Lung (tissue), 12 donors: Measurements from ENCODE around the gene CFAP57. TPM values are rescaled to one million over a fixed set of nuclear protein-coding genes. Genes with fewer than 3 reads are reported as not detected.

Experiments used
- ATAC-seq: fragments of 200-7000 bp; cut with Tn5 transposase; one replicate; pipeline ENCODE4 v1.9.1; 2020; ENCODE audit warnings: moderate number of reproducible peaks; ENCODE audit not compliant: insufficient read depth, low FRiP score
- DNase-seq, 3 donors: peaks; one replicate each; pipeline ENCODE4 v3.0.0-alpha.2; 2013 to 2017
- H3K27ac ChIP-seq, 2 donors: one replicate each; pipeline ENCODE4 v1.5.1; 2013; ENCODE audit warnings: mild to moderate bottlenecking in 2 of 2, moderate library complexity in 2 of 2, control low read depth in 1 of 2, inconsistent platforms in 1 of 2, low read depth in 1 of 2, low read length in 1 of 2
- H3K27me3 ChIP-seq, 3 donors: one replicate each; pipeline ENCODE4 v1.5.1; 2013; ENCODE audit warnings: low read length in 2 of 3; ENCODE audit not compliant: control insufficient read depth in 3 of 3, insufficient read depth in 3 of 3
- H3K36me3 ChIP-seq, 4 donors: one replicate each; pipeline ENCODE4 v1.5.1; 2013; ENCODE audit warnings: low read length in 4 of 4, mild to moderate bottlenecking in 1 of 4, moderate library complexity in 1 of 4; ENCODE audit not compliant: control insufficient read depth in 4 of 4, insufficient read depth in 4 of 4
- H3K4me1 ChIP-seq, 5 donors: one replicate each; pipeline ENCODE4 v1.5.1; 2013; ENCODE audit warnings: low read length in 5 of 5, mild to moderate bottlenecking in 2 of 5, moderate library complexity in 1 of 5; ENCODE audit not compliant: control insufficient read depth in 5 of 5, insufficient read depth in 5 of 5
- H3K4me3 ChIP-seq: one replicate; pipeline ENCODE4 v1.5.1; 2013; ENCODE audit warnings: mild to moderate bottlenecking, control low read depth, moderate library complexity
- H3K9ac ChIP-seq, 2 donors: one replicate each; pipeline ENCODE4 v1.5.1; 2013; ENCODE audit warnings: low read length in 2 of 2, control low read depth in 1 of 2; ENCODE audit not compliant: insufficient read depth in 1 of 2
- H3K9me3 ChIP-seq, 4 donors: one replicate each; pipeline ENCODE4 v1.5.1; 2013; ENCODE audit warnings: low read length in 3 of 4, mild to moderate bottlenecking in 1 of 4, moderate library complexity in 1 of 4; ENCODE audit not compliant: control insufficient read depth in 4 of 4, insufficient read depth in 3 of 4
- WGBS, 2 donors: extraction: QIAGEN DNeasy Blood & Tissue Kit; methylation state at CpG; one replicate each; pipeline ENCODE4 v1.1.7; 2013; 5-methylcytosine and 5-hydroxymethylcytosine counted together
- polyA plus RNA-seq, 2 donors: library from polyadenylated mRNA; stranded (reverse); fragments of 200-250 nt; gene quantifications; one replicate each; pipeline ENCODE4 v1.2.1, GENCODE V29; 2013
- total RNA-seq, 2 donors: library from RNA; depleted of rRNA in 1 of 2; stranded (reverse); fragments of >200 nt in 1 of 2; gene quantifications; one replicate each; pipeline ENCODE4 v1.2.1, GENCODE V29; 2014 to 2021
- TF ChIP-seq, protein P1 (sequence below): IDR thresholded peaks from 2 replicates; pipeline ENCODE4 v1.5.1; 2012; ENCODE audit warnings: mild to moderate bottlenecking; ENCODE audit errors: control extremely low read depth, extremely low read depth
- donor health status: control.
- donor health status: control.
- donor health status: Bipolar disorder and iron deficiency.
- donor health status: healthy.
- donor health status: DM: yes; HTN: yes; CAD: no.

Gene CFAP57
- total and polyA plus RNA-seq, 4 donors: 1.7 to 12.3 (median 6.3) TPM

DNA sequence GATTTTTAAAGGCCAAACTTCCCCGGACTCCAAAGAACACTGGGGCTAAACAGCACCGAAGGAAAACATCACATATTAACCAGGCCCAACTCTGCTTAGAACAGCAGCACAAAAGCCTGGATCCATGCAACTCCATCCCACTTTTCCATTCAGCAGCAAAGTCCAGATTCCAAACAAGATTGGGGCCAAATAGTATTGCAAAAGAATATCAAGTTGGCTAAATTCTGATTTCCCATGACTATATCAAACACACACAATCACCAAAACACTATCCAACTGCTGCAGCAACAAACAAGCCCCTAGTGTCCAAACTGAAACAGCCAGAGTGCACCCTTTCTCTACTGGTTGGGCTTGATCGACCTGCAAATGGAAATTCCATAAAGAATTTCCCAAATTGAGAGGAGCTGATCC, 78.2 kb downstream of the CFAP57 start:
- Histone ChIP-seq H3K4me1 (peaks cover 0 to 4% (median 0%) of the 10 kb centered on the region in 5 donors), H3K36me3 (no peaks in the 10 kb centered on the region), H3K9me3 (no peaks in the 10 kb centered on the region), H3K4me3 (no peak overlapping the region), H3K27me3 (no peaks in the 10 kb centered on the region), H3K9ac (no peak overlapping the region), H3K27ac (no peak overlapping the region)
- 91 to 94% methylated on average over 3 of the region's 3 CpGs for WGBS, 2 donors
- DNase-seq: no peak
- TF ChIP-seq, protein P1, sequence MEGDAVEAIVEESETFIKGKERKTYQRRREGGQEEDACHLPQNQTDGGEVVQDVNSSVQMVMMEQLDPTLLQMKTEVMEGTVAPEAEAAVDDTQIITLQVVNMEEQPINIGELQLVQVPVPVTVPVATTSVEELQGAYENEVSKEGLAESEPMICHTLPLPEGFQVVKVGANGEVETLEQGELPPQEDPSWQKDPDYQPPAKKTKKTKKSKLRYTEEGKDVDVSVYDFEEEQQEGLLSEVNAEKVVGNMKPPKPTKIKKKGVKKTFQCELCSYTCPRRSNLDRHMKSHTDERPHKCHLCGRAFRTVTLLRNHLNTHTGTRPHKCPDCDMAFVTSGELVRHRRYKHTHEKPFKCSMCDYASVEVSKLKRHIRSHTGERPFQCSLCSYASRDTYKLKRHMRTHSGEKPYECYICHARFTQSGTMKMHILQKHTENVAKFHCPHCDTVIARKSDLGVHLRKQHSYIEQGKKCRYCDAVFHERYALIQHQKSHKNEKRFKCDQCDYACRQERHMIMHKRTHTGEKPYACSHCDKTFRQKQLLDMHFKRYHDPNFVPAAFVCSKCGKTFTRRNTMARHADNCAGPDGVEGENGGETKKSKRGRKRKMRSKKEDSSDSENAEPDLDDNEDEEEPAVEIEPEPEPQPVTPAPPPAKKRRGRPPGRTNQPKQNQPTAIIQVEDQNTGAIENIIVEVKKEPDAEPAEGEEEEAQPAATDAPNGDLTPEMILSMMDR: no peak
- ATAC-seq: no peak

DNA sequence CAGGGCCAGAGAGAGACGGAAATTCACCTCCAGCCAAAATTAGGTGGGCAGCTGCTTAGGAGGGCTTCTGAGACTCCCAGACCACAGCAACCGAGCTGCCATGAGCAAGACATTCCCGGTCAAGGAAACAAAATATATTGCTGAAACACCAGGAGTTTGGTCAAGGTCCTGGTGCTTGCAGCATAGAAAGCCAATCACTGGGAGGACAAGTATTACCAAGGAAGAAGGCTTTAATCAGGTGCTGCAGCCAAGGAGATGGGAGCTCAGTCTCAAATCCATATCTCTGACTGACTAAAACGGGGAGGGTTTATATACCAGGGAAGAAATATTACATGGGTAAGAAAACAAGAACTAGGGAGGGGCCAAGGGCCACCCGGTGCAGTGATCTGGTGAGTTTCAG, 78.9 kb downstream of the CFAP57 start:
- H3K27ac ChIP-seq: no peak overlapping the region
- peaks cover 0 to 10% (median 0%) of the 10 kb centered on the region in 5 donors for H3K4me1 ChIP-seq
- H3K9ac ChIP-seq: no peak overlapping the region

DNA sequence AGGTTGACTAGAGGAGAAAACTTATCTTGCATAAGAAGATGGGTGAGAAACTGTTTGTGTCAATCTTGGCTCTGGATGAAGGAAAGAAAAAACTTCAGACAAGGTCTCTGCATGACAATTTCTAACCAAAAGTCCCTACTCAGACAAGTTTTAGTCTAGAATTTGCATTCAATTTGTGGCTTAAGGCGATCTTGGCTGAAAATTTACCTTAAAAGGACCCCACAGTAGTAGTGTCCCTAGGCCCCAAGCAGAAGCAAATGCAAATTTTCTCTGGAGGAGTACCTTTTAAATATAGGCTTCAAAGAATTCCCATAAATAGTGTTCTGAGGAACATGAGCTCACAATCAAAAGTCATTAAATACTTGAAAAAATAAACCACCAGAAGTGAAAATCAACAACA, 80.1 kb downstream of the CFAP57 start:
- ATAC-seq (no peak), DNase-seq (no peak)
- Histone ChIP-seq H3K27me3 (no peaks in the 10 kb centered on the region), H3K27ac (no peak overlapping the region), H3K9ac (no peak overlapping the region), H3K9me3 (no peaks in the 10 kb centered on the region), H3K36me3 (no peaks in the 10 kb centered on the region), H3K4me1 (peaks cover 0 to 13% (median 0%) of the 10 kb centered on the region in 5 donors), H3K4me3 (no peak overlapping the region)
- 91 to 92% methylated on average over 1 of the region's 1 CpG for WGBS, 2 donors
- TF ChIP-seq, protein P1: no peak

More for the DNA sequence above, 78.9 kb downstream of the CFAP57 start:
- no peak overlapping the region for H3K4me3 ChIP-seq
- 91 to 94% methylated on average over 5 of the region's 5 CpGs for WGBS, 2 donors
- TF ChIP-seq, protein P1: no peak
- DNase-seq (no peak), ATAC-seq (no peak)
- H3K9me3 ChIP-seq: no peaks in the 10 kb centered on the region
- H3K27me3 ChIP-seq: no peaks in the 10 kb centered on the region
- no peaks in the 10 kb centered on the region for H3K36me3 ChIP-seq

DNA sequence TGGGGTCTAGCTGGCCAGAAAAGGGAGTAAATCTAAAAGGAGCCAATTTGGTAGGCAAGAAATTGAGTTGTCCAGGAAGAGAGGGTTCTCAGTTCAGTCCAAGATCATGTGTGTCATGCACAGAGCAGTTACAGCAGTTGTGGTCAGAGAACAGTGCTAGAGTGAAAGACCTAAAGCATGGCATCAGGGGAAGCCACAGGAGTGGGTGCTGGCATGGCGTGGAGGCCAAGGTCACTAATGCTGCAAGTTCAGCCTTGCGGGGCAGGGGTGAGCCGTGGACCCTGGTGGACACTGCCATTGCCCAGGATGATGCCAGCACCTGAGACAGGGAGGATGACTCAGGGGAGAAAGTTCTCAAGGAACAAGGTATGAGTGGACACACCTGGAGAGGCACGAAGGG, 81.0 kb downstream of the CFAP57 start:
- ATAC-seq: no peak
- WGBS, 2 donors: 92 to 94% methylated on average over 4 of the region's 4 CpGs
- no peak for DNase-seq

More for the DNA sequence above, 81.0 kb downstream of the CFAP57 start:
- H3K27me3 ChIP-seq: no peaks in the 10 kb centered on the region
- H3K36me3 ChIP-seq: no peaks in the 10 kb centered on the region
- no peak overlapping the region for H3K27ac ChIP-seq
- TF ChIP-seq, protein P1: no peak
- no peak overlapping the region for H3K9ac ChIP-seq
- no peak overlapping the region for H3K4me3 ChIP-seq
- peaks cover 0 to 13% (median 0%) of the 10 kb centered on the region in 5 donors for H3K4me1 ChIP-seq
- H3K9me3 ChIP-seq: no peaks in the 10 kb centered on the region
